Choroid plexus epithelial cell (primary cell): ENCODE measurements around the gene DPP4.

Experiments used
- DNase-seq: peaks from one replicate; pipeline ENCODE4 v3.0.0-alpha.2; 2010; ENCODE audit warnings: low read depth
- H3K4me3 ChIP-seq: 2 replicates; pipeline ENCODE4 v1.5.1; 2011; ENCODE audit warnings: low read depth, mild to moderate bottlenecking, control low read depth, low read length, moderate library complexity
- TF ChIP-seq, protein P1 (sequence below): conservative IDR thresholded peaks from 2 replicates; pipeline ENCODE4 v1.5.1; 2011; ENCODE audit warnings: low read depth, mild to moderate bottlenecking, control low read depth, inconsistent platforms, low read length, moderate library complexity

Gene DPP4

DNA sequence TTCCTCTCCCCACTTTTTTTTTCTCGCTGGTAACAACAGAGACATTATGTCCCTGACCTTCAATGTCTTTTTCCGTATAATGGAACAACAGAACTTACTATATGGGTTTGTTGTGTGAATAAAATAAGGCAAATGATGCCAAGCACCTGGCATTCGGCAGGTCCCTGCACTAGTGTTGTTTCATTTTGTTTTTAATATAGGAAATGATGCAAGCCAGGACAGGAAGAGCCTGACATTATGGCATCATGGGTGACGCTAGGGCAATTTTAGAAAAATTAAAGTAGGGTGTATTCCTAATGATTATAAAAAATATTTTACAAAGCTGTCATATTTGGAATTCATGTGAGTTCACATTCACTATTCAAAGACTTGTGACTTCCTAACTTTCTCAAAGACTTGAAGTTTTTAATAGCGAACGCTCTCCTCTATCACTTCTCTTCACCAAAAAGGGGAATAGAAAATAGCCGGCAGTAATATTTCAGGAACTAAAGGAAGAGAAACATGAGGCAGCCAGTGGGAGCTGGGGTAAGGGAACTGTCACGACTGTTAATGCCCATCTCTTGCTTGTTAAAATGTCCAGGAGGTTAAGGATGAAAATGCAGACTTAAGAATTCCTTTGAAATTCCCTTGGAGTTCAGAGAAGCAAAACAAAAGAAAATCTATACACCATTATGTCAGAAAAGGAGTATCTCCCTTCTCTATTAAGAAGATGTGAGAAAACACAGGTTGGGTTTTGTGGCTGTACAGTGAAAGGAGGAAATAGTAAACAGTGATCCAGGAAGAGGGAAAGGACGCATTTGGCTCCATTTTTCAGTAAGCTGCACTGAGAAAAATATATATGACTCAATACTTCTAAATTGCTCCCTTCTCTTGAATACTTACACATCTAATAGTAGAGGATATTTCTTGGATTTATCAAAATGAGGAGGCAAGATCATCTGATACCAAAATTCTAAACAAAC lies 60.2 kb downstream of the DPP4 start:
- H3K4me3 ChIP-seq: no peak overlapping the region
- no peak for DNase-seq
- TF ChIP-seq, protein P1, sequence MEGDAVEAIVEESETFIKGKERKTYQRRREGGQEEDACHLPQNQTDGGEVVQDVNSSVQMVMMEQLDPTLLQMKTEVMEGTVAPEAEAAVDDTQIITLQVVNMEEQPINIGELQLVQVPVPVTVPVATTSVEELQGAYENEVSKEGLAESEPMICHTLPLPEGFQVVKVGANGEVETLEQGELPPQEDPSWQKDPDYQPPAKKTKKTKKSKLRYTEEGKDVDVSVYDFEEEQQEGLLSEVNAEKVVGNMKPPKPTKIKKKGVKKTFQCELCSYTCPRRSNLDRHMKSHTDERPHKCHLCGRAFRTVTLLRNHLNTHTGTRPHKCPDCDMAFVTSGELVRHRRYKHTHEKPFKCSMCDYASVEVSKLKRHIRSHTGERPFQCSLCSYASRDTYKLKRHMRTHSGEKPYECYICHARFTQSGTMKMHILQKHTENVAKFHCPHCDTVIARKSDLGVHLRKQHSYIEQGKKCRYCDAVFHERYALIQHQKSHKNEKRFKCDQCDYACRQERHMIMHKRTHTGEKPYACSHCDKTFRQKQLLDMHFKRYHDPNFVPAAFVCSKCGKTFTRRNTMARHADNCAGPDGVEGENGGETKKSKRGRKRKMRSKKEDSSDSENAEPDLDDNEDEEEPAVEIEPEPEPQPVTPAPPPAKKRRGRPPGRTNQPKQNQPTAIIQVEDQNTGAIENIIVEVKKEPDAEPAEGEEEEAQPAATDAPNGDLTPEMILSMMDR: no peak

DNA sequence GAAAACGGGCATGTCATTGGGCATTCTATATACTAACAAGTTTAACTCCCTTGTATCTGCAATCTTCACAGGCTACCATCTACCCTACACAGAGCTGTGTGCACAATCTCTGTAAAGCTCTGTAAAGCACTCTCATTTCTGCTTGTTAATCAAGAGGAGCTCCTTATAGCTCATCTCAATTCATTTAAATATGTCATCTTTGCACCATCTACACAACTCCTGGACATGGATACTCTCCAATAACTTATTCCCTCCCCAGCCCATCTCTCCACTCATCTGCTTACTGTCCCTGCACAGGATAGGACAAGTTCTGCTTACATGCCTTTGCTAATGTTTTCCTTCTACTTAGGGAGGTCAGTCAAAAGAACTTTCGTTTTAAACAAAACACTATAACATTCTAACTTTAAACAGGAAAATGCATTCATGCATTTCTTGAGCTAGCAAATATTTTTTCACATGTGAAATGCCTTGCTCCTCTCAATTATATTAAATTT lies 61.4 kb downstream of the DPP4 start:
- DNase-seq: no peak
- TF ChIP-seq, protein P1: no peak
- H3K4me3 ChIP-seq: no peak overlapping the region

DNA sequence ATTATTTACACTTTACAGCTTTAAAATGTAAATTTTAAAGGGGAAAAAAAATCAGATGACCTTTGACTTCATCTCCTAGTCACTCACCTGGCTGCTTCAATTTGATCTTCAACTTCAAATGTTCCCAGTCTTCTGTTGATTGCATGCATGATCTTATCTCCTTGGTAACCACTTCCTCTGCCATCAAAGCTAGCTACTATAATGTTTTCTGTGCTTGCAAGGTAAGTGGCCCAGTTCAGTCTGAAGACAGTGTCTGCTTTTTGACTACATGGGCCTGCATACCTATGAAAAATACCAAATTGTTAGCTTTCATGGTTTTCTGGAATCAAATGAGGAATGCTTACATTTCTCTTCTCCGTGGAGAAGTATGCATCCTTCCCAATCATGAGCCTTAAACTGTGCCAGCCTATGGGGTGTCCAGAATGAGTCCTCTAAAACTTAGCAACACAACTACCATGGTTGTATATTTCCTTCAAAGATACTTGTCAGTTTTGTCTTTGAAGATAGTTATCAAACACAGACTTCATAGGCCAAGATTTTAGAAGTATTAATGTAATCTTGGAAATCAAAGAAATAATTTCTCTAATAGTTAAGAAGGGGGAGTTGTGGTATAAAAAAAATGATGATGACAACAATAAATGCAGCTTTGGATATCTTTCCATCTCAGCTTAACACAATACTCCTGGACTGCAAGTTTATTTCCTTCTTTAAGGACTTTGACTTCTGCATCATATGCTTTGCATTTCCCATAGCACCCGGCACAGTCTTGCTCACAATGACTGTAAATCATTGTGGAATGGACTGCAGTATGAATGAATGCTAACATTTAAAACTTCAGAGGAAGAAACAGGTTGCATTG lies 62.1 kb downstream of the DPP4 start:
- TF ChIP-seq, protein P1: no peak
- no peak for DNase-seq
- no peak overlapping the region for H3K4me3 ChIP-seq

DNA sequence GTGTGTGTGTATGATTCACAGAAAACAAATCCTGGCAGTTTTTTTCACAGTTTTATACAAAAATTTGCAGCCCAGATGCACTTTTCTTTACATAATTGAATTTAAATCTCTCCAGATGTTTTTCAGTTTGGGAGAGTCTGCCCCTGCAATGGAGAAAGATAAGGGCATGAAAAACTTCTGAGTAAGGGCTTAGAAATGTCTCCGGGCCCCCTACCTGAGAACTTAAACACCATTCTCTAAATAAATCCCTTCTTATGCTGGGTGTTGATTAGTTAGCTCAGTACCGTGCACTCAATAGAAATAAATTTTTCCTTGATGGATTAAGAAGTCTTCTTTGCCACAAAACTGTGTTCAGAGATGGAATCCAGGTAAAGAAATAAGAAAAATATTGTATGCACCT lies 64.5 kb downstream of the DPP4 start:
- no peak for DNase-seq
- H3K4me3 ChIP-seq: no peak overlapping the region
- TF ChIP-seq, protein P1: no peak

DNA sequence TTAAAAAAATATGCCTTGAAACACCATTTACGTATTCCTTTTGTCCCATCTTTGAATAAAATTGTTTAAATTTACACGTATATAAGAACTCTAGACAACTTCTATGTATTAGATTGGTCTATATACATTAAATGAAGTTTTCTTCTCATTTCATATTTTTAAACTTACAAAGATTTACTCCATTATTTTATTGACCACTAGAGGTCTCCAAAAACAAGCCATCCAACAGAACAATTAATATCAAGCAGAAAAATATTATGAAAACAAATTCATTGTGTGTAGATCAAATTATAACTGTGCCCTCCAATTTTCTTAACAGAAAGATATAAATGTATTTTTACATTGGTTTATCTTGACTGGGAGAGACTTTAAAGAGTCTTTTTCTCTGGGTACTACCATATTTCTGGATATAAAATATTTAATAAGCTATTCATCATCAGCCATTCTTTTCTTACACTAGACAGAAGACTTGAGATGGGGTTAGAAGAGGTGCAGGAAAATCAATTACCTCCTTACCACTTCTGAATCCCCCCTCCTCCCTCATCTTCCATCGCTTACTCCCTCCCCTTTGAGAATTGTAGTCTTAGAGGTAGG lies 66.5 kb downstream of the DPP4 start:
- TF ChIP-seq, protein P1: peak; percentile 59
- no peak overlapping the region for H3K4me3 ChIP-seq
- DNase-seq: peak; percentile 51

DNA sequence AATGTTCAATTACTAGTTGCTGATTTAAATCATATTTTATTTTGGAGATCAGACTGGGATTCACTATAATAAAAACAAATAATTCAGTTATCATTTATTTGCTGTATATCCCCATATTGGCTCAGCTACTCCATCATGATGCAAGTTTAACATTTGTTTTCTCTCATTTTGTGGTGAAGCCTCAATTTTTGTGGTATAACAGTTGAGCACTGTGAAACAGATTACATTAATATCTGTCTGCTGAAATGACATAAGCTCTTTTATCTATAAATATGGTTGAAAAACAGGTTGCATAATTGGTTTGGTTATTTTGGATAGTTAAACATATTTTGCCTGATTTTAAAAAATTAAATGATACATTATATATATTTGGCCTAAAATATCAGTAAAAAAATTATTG lies 67.7 kb downstream of the DPP4 start:
- TF ChIP-seq, protein P1: no peak
- DNase-seq: no peak
- no peak overlapping the region for H3K4me3 ChIP-seq
